Mesenchymal stem cell (in vitro differentiated cells and primary cell): ENCODE data around the gene KRT37.

Experiments used
- DNase-seq: peaks from one replicate; pipeline ENCODE4 v3.0.0-alpha.2; 2013
- H2AFZ ChIP-seq: one replicate; pipeline ENCODE4 v1.6.1; 2013; ENCODE audit warnings: low read depth, mild to moderate bottlenecking, control low read depth, inconsistent platforms, low read length, moderate library complexity
- H2AK5ac ChIP-seq: 2 replicates; pipeline ENCODE4 v1.6.1; 2013; ENCODE audit warnings: low read length, moderate library complexity, mild to moderate bottlenecking, inconsistent platforms; ENCODE audit not compliant: severe bottlenecking
- H2BK120ac ChIP-seq: one replicate; pipeline ENCODE4 v1.6.1; 2013; ENCODE audit warnings: low read depth, mild to moderate bottlenecking, inconsistent platforms, low read length, moderate library complexity
- H2BK12ac ChIP-seq, 2 experiments: one replicate each; pipeline ENCODE4 v1.6.1; 2013; ENCODE audit warnings: inconsistent platforms in 2 of 2, low read length in 2 of 2, mild to moderate bottlenecking in 2 of 2, moderate library complexity in 2 of 2, control low read depth in 1 of 2
- H2BK15ac ChIP-seq: one replicate; pipeline ENCODE4 v1.6.1; 2013; ENCODE audit warnings: mild to moderate bottlenecking, low read depth, inconsistent platforms; ENCODE audit not compliant: poor library complexity, severe bottlenecking
- H2BK5ac ChIP-seq: 2 replicates; pipeline ENCODE4 v1.6.1; 2013; ENCODE audit warnings: low read depth, mild to moderate bottlenecking, low read length, control low read depth, inconsistent platforms; ENCODE audit not compliant: poor library complexity, severe bottlenecking
- H3K14ac ChIP-seq, 2 experiments: one replicate each; pipeline ENCODE4 v1.6.1; 2013; ENCODE audit warnings: inconsistent platforms in 2 of 2, low read length in 2 of 2, control low read depth in 1 of 2, mild to moderate bottlenecking in 1 of 2, moderate library complexity in 1 of 2
- H3K18ac ChIP-seq, 2 experiments: one replicate each; pipeline ENCODE4 v1.6.1; 2013; ENCODE audit warnings: inconsistent platforms in 2 of 2, low read length in 2 of 2, control low read depth in 1 of 2, low read depth in 1 of 2, mild to moderate bottlenecking in 1 of 2
- H3K23ac ChIP-seq, 2 experiments: one replicate each; pipeline ENCODE4 v1.6.1; 2013; ENCODE audit warnings: inconsistent platforms in 2 of 2, low read length in 2 of 2, mild to moderate bottlenecking in 2 of 2, moderate library complexity in 2 of 2, control low read depth in 1 of 2
- H3K27ac ChIP-seq: 2 replicates; pipeline ENCODE4 v1.5.1; 2013; ENCODE audit warnings: mild to moderate bottlenecking, moderate library complexity, low read length, control low read depth, inconsistent platforms; ENCODE audit not compliant: poor library complexity, severe bottlenecking
- H3K27me3 ChIP-seq, 2 experiments: 2 replicates each; pipeline versions ENCODE4 v1.6.1 to v1.7.0; 2013; ENCODE audit warnings: low read length in 2 of 2, mild to moderate bottlenecking in 2 of 2, moderate library complexity in 2 of 2, control low read depth in 1 of 2, inconsistent platforms in 1 of 2; ENCODE audit not compliant: control insufficient read depth in 1 of 2, insufficient read depth in 1 of 2
- H3K36me3 ChIP-seq, 2 experiments: 2 replicates each; pipeline versions ENCODE4 v1.6.1 to v1.7.0; 2013; ENCODE audit warnings: low read length in 2 of 2, control low read depth in 1 of 2, inconsistent platforms in 1 of 2, low read depth in 1 of 2, mild to moderate bottlenecking in 1 of 2; ENCODE audit not compliant: insufficient read depth in 2 of 2, control insufficient read depth in 1 of 2
- H3K4ac ChIP-seq, 2 experiments: one replicate each; pipeline ENCODE4 v1.6.1; 2013; ENCODE audit warnings: inconsistent platforms in 2 of 2, low read length in 2 of 2, mild to moderate bottlenecking in 2 of 2, moderate library complexity in 2 of 2, control low read depth in 1 of 2, low read depth in 1 of 2
- H3K4me1 ChIP-seq: 2 replicates; pipeline ENCODE4 v1.6.1; 2013; ENCODE audit warnings: low read depth, low read length, control low read depth; ENCODE audit not compliant: control insufficient read depth, insufficient read depth
- H3K4me2 ChIP-seq: 2 replicates; pipeline ENCODE4 v1.6.1; 2013; ENCODE audit warnings: low read length, mild to moderate bottlenecking, inconsistent platforms; ENCODE audit not compliant: poor library complexity, severe bottlenecking
- H3K4me3 ChIP-seq, 2 experiments: 2 replicates each; pipeline versions ENCODE4 v1.5.1 to v1.7.0; 2013; ENCODE audit warnings: low read length in 2 of 2, mild to moderate bottlenecking in 2 of 2, control low read depth in 1 of 2, low read depth in 1 of 2; ENCODE audit not compliant: insufficient read depth in 1 of 2
- H3K79me1 ChIP-seq: replicated peaks from 2 replicates; pipeline ENCODE4 v1.6.1; 2013; ENCODE audit warnings: mild to moderate bottlenecking, control low read depth, low read length, inconsistent platforms; ENCODE audit not compliant: poor library complexity, severe bottlenecking
- H3K9ac ChIP-seq: 2 replicates; pipeline ENCODE4 v1.7.0; 2013; ENCODE audit warnings: mild to moderate bottlenecking, low read length, moderate library complexity
- H3K9me3 ChIP-seq: 2 replicates; pipeline ENCODE4 v1.7.0; 2013; ENCODE audit warnings: mild to moderate bottlenecking, low read length; ENCODE audit not compliant: control insufficient read depth
- H4K8ac ChIP-seq: one replicate; pipeline ENCODE4 v1.6.1; 2013; ENCODE audit warnings: inconsistent platforms, mild to moderate bottlenecking, low read length, moderate library complexity
- H4K91ac ChIP-seq: one replicate; pipeline ENCODE4 v1.6.1; 2013; ENCODE audit warnings: mild to moderate bottlenecking, low read length, inconsistent platforms
- WGBS: methylation state at CpG from one replicate; pipeline ENCODE4 v1.1.7; 2013; ENCODE audit warnings: mixed read lengths; 5-methylcytosine and 5-hydroxymethylcytosine counted together

KRT37 gene

DNA sequence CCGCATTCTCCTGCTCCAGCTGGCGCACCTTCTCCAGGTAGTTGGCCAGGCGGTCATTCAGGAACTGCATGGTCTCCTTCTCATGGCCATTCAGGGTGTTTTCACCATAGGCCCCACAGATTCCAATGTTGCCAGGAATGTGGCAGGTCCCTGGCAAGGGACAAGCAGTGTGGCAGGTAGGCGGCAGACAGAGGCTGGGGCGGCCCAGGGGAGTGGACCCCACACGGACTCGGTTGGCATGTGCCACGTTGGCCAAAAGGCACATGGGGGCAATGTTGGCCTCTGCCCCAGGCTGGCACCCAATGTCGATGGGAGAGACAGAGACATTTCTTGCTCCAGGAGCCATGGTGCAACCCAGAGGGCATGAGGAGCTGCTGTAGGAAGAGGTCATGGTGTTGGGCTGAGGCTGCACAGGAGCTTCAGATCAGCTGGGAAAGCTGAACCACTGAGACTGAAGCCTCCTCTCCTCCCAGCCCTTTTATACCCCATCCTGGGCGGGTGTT is 16.2 kb upstream of the KRT37 start, which contains the start of gene KRT38:
Gene KRT38 (minus strand): TSS at position 453 of the 503 bp plus-strand sequence. CDS start 62 bp downstream, at position 391.
- no peak within 1 kb of the TSS for H3K4me2 ChIP-seq
- no peak within 1 kb of the TSS for H2AFZ ChIP-seq
- no peak within 1 kb of the TSS for H3K18ac ChIP-seq
- H2BK15ac ChIP-seq, result no peak within 1 kb of the TSS
- H3K4me1 ChIP-seq, result no peaks in the 10 kb centered on the region
- no peak within 1 kb of the TSS for H2BK120ac ChIP-seq
- H3K27ac ChIP-seq, result no peak within 1 kb of the TSS
- WGBS, result 95% methylated on average over 10 of the region's 10 CpGs
- peaks cover 0 to 2% of the 10 kb centered on the region in 2 experiments for H3K36me3 ChIP-seq
- no peak within 1 kb of the TSS for H2AK5ac ChIP-seq
- H3K79me1 ChIP-seq, result no peaks in the 10 kb centered on the region
- H3K4me3 ChIP-seq, result no peak within 1 kb of the TSS
- H3K9me3 ChIP-seq, result no peaks in the 10 kb centered on the region
- no peak within 1 kb of the TSS for H4K8ac ChIP-seq
- H3K27me3 ChIP-seq, result peaks cover 0 to 37% of the 10 kb centered on the region in 2 experiments
- H3K4ac ChIP-seq, result no peak within 1 kb of the TSS
- H2BK5ac ChIP-seq, result no peak within 1 kb of the TSS
- no peak within 1 kb of the TSS for H4K91ac ChIP-seq
- no peak within 1 kb of the TSS for H3K9ac ChIP-seq
- H2BK12ac ChIP-seq, result no peak within 1 kb of the TSS
- peak within 1 kb of the TSS in 1 of 2 experiments; percentile 29 for H3K14ac ChIP-seq
- no peak within 1 kb of the TSS for H3K23ac ChIP-seq
- no peak for DNase-seq

- Histone ChIP-seq H2AK5ac (no peak overlapping the region), H3K9ac (no peak overlapping the region), H4K8ac (no peak overlapping the region), H2BK12ac (no peak overlapping the region), H3K79me1 (no peaks in the 10 kb centered on the region), H3K4me2 (no peak overlapping the region), H3K4me1 (no peaks in the 10 kb centered on the region), H3K9me3 (no peaks in the 10 kb centered on the region), H3K23ac (no peak overlapping the region), H2BK5ac (no peak overlapping the region), H3K36me3 (peaks cover 0 to 2% of the 10 kb centered on the region in 2 experiments), H2BK120ac (no peak overlapping the region), H3K4me3 (no peak overlapping the region), H3K27me3 (peaks cover 0 to 39% of the 10 kb centered on the region in 2 experiments), H3K27ac (no peak overlapping the region), H3K14ac (no peak overlapping the region), H4K91ac (no peak overlapping the region), H2BK15ac (no peak overlapping the region), H3K18ac (no peak overlapping the region), H3K4ac (no peak overlapping the region), H2AFZ (no peak overlapping the region)
- DNase-seq, result no peak
- WGBS, result 61% methylated on average over 5 of the region's 5 CpGs
These were observed 15.0 kb upstream of the KRT37 start for GRCh38 chr17:41439375-41439774.

DNA sequence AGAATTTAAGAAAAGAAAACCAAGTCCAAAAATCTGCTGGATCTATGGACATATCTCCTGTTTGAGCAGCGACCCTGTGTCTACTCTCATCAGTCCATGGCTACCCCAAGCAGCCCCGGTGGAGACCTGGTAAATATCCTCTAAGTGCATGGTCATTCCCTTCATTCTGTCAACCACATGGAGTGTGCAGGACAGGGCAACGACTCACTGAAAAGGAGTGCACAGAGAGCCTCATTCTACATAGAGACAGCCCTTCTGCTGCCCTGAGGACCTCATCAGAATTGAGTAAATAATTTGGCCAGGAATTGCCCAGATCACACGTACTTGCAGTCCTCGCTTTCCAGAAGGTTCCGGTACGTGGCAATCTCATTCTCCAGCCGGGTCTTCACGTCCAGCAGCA is 13.4 kb upstream of the KRT37 start:
- Histone ChIP-seq H3K14ac (no peak overlapping the region), H3K23ac (no peak overlapping the region), H2AK5ac (no peak overlapping the region), H3K4me2 (no peak overlapping the region), H3K27ac (no peak overlapping the region), H3K9ac (no peak overlapping the region), H3K4me1 (no peaks in the 10 kb centered on the region), H2BK15ac (no peak overlapping the region), H3K4me3 (no peak overlapping the region), H3K4ac (no peak overlapping the region), H3K18ac (no peak overlapping the region), H2BK120ac (no peak overlapping the region), H4K91ac (no peak overlapping the region), H3K36me3 (peaks cover 0 to 2% of the 10 kb centered on the region in 2 experiments), H4K8ac (no peak overlapping the region), H3K9me3 (no peaks in the 10 kb centered on the region), H2BK5ac (no peak overlapping the region), H3K27me3 (peaks cover 0 to 47% of the 10 kb centered on the region in 2 experiments), H2AFZ (no peak overlapping the region), H3K79me1 (no peaks in the 10 kb centered on the region), H2BK12ac (no peak overlapping the region)
- WGBS, result 83% methylated on average over 9 of the region's 9 CpGs
- DNase-seq, result no peak

GRCh38 chr17:41437254-41437653 is 12.9 kb upstream of the KRT37 start:
- peaks cover 0 to 45% of the 10 kb centered on the region in 2 experiments for H3K27me3 ChIP-seq
- no peak overlapping the region for H3K4me2 ChIP-seq
- no peaks in the 10 kb centered on the region for H3K4me1 ChIP-seq
- H3K79me1 ChIP-seq, result no peaks in the 10 kb centered on the region
- H3K14ac ChIP-seq, result no peak overlapping the region
- H3K36me3 ChIP-seq, result peaks cover 0 to 2% of the 10 kb centered on the region in 2 experiments
- no peak overlapping the region for H2BK15ac ChIP-seq
- no peak overlapping the region for H3K23ac ChIP-seq
- no peak overlapping the region for H3K4me3 ChIP-seq
- no peak overlapping the region for H2BK5ac ChIP-seq
- no peak overlapping the region for H4K8ac ChIP-seq
- 86% methylated on average over 7 of the region's 7 CpGs for WGBS
- H2BK120ac ChIP-seq, result no peak overlapping the region
- H2AK5ac ChIP-seq, result no peak overlapping the region
- H2AFZ ChIP-seq, result no peak overlapping the region
- no peak overlapping the region for H3K18ac ChIP-seq
- H3K27ac ChIP-seq, result no peak overlapping the region
- no peaks in the 10 kb centered on the region for H3K9me3 ChIP-seq
- no peak overlapping the region for H2BK12ac ChIP-seq
- H3K4ac ChIP-seq, result no peak overlapping the region
- DNase-seq, result no peak
- H3K9ac ChIP-seq, result no peak overlapping the region
- H4K91ac ChIP-seq, result no peak overlapping the region
